Stomach (tissue), 4 donors: Measurements from ENCODE around the gene GLUL.

Experiments used
- EP300 ChIP-seq: sonication (generic); formaldehyde crosslinking; IDR thresholded peaks from one replicate; pipeline ENCODE4 v1.6.1; 2017; ENCODE audit warnings: antibody characterized with exemption
- POLR2A ChIP-seq, 4 donors: fragments of 450-650 bp; IDR thresholded peaks; one replicate each; pipeline ENCODE4 v1.6.1; 2016; ENCODE audit warnings: antibody characterized with exemption in 4 of 4, control low read depth in 2 of 4, mild to moderate bottlenecking in 1 of 4, moderate library complexity in 1 of 4
- TF ChIP-seq, protein P1 (sequence below), 7 experiments: fragments of 450-650 bp in 4 of 7; fragments of 200-600 bp in 3 of 7; sonication (generic) in 3 of 7; IDR thresholded peaks; one replicate each; pipeline ENCODE4 v1.5.1; 2016 to 2019; ENCODE audit warnings: antibody characterized with exemption in 7 of 7, control low read depth in 2 of 7, mild to moderate bottlenecking in 1 of 7

DNA sequence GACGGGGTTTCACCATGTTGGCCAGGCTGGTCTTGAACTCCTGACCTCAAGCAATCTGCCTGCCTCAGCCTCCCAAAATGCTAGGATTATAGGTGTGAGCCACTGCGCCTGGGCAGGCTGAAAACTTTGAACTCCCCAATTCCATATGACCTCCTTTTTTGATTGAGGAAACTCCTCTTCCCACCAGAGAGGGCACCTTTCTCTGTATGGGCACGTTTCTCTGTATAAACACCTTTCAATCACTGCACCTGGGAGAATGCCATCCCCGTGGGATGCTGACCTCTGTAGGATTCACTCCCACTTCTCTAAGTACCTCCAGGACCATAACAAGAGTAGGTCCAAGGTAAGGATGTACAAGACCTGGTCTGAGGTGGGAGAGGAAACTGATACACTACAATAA, 18.5 kb upstream of the GLUL start:
- TF ChIP-seq, protein P1, sequence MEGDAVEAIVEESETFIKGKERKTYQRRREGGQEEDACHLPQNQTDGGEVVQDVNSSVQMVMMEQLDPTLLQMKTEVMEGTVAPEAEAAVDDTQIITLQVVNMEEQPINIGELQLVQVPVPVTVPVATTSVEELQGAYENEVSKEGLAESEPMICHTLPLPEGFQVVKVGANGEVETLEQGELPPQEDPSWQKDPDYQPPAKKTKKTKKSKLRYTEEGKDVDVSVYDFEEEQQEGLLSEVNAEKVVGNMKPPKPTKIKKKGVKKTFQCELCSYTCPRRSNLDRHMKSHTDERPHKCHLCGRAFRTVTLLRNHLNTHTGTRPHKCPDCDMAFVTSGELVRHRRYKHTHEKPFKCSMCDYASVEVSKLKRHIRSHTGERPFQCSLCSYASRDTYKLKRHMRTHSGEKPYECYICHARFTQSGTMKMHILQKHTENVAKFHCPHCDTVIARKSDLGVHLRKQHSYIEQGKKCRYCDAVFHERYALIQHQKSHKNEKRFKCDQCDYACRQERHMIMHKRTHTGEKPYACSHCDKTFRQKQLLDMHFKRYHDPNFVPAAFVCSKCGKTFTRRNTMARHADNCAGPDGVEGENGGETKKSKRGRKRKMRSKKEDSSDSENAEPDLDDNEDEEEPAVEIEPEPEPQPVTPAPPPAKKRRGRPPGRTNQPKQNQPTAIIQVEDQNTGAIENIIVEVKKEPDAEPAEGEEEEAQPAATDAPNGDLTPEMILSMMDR (IDR thresholded peaks at IDR 0.05): no peak
- TF ChIP-seq EP300: no peak
- TF ChIP-seq POLR2A (IDR thresholded peaks at IDR 0.05): no peak
